Measurements from ENCODE around the gene SH2B3.

GRCh38 chr12:111369496-111370220, 36.1 kb upstream of the SH2B3 start:
- no peak for TF ChIP-seq POLR2AphosphoS5 (IDR thresholded peaks at IDR 0.05; ENCODE audit: low read depth, low read length)
- no peak for TF ChIP-seq TAF1 (IDR thresholded peaks at IDR 0.05; ENCODE audit: low read depth, low read length)
- no peak for TF ChIP-seq POU2F2 (IDR thresholded peaks at IDR 0.05; ENCODE audit: low read depth, low read length)
- no peak for TF ChIP-seq POLR2A (IDR thresholded peaks at IDR 0.05; ENCODE audit: low read depth, low read length)
- TF ChIP-seq SPI1 (IDR thresholded peaks at IDR 0.05; ENCODE audit: low read depth, low read length), result no peak

Data from GM12891 (cell line).